ENCODE data around the gene SH3D19. TPM values are rescaled to one million over a fixed set of nuclear protein-coding genes. Genes with fewer than 3 reads are reported as not detected.
"Not testable (repeated sequence)": the region's sequence is repeated elsewhere in the genome, so short reads cannot be mapped to it uniquely, and the experiment has no call there.

The SH3D19 gene
- total RNA-seq, 4 donors from 2014 or later = 159 to 290 (median 244) TPM

DNA sequence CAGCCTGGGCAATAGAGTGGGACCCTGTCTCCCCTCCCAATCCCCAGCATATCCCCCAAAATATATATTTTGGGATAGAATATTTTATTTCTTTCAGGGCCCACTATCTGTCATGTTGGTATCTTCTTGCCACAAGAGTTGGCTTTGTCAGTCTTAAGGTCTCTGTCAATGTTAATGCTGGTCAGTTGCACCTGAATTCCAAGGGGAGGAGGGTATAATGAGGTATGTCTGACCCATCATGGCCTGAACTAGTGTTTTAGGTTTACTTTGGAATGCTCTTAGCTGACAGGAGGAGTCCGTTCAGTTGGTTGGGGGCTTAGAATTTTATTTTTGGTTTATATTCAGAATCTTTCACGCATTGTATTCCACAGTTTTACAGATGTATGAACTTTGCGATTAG, 232.2 kb downstream of the SH3D19 start:
- no peaks in the 10 kb centered on the region for H3K9me3 ChIP-seq
- H3K4me1 ChIP-seq = no peaks in the 10 kb centered on the region
- H3K4me3 ChIP-seq = no peak overlapping the region
- no peaks in the 10 kb centered on the region for H3K27me3 ChIP-seq
- no peak for DNase-seq (ENCODE audit: low spot score in 2 of 2)
- no peak overlapping the region for H3K27ac ChIP-seq
- TF ChIP-seq POLR2A (IDR thresholded peaks at IDR 0.05) = no peak
- TF ChIP-seq, protein P1, sequence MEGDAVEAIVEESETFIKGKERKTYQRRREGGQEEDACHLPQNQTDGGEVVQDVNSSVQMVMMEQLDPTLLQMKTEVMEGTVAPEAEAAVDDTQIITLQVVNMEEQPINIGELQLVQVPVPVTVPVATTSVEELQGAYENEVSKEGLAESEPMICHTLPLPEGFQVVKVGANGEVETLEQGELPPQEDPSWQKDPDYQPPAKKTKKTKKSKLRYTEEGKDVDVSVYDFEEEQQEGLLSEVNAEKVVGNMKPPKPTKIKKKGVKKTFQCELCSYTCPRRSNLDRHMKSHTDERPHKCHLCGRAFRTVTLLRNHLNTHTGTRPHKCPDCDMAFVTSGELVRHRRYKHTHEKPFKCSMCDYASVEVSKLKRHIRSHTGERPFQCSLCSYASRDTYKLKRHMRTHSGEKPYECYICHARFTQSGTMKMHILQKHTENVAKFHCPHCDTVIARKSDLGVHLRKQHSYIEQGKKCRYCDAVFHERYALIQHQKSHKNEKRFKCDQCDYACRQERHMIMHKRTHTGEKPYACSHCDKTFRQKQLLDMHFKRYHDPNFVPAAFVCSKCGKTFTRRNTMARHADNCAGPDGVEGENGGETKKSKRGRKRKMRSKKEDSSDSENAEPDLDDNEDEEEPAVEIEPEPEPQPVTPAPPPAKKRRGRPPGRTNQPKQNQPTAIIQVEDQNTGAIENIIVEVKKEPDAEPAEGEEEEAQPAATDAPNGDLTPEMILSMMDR (IDR thresholded peaks at IDR 0.05) = no peak
- no peak for TF ChIP-seq EP300 (IDR thresholded peaks at IDR 0.05)
- no peaks in the 10 kb centered on the region for H3K36me3 ChIP-seq
- 64 to 67% methylated on average over 3 of the region's 3 CpGs for WGBS, 2 donors

DNA sequence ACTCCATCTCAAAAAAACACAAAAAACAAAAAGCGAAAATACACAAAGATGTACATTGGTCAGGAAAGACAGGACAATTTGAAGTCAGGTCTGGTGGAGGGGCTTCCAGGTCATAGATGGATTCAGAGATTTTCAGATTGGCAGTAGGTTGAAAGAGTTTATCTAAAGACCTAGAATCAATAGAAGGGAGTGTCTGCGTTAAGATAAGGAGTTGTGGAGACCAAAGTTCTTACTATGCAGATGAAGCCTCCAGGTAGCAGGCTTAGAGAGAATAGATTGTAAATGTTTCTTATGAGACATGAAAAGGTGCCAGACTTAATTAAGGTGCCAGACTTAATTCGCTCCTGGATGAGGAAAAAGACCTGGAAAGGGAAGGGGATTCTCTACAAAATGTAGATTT, 232.9 kb downstream of the SH3D19 start:
- DNase-seq (ENCODE audit: low spot score in 2 of 2) = no peak
- Histone ChIP-seq H3K4me1 (no peaks in the 10 kb centered on the region), H3K27me3 (no peaks in the 10 kb centered on the region), H3K9me3 (no peaks in the 10 kb centered on the region), H3K4me3 (no peak overlapping the region), H3K27ac (no peak overlapping the region), H3K36me3 (no peaks in the 10 kb centered on the region)
- 86 to 87% methylated on average over 3 of the region's 3 CpGs for WGBS, 2 donors
- TF ChIP-seq POLR2A (IDR thresholded peaks at IDR 0.05) (no peak), EP300 (IDR thresholded peaks at IDR 0.05) (no peak)
- TF ChIP-seq, protein P1 (IDR thresholded peaks at IDR 0.05) = no peak

DNA sequence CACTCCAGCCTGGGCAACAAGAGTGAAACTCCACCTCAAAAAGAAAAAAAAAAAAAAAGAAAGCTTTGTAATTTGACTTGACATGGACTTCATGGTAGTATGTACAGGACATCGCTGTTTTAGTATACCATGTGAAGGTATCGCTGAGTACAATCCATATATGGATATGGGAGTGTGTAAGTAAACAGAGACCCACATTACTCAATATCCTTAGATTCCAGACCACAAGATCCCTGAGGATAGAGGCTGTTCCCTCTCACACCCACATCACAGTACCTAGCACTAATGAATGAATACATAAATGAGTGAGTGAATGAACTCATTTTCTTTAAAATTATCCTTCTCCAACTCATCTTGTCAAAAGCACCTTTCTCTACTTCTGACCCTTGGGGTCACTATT, 234.4 kb downstream of the SH3D19 start:
- 89 to 100% methylated on average over 2 of the region's 2 CpGs for WGBS, 2 donors
- no peaks in the 10 kb centered on the region for H3K9me3 ChIP-seq
- no peak for DNase-seq (ENCODE audit: low spot score in 2 of 2)

DNA sequence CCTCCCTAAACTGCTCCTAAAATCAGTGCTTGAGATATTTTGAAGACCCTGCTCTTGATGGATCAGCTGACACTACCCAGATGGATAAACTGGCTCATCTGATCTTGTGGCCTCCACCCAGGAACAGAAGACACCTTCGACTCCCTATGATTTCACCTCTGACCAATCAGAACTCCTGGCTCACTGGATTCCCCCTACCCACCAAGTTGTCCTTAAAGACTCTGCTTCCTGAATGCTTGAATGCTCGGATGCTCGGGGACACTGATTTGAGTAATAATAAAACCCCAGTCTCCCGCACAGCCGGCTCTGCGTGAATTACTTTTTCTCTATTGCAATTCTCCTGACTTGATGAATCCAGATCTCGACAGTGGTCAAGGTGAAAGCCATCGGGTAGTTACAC, 237.9 kb downstream of the SH3D19 start:
- no peak for TF ChIP-seq EP300 (IDR thresholded peaks at IDR 0.05)
- TF ChIP-seq, protein P1 (IDR thresholded peaks at IDR 0.05) = no peak
- no peak for TF ChIP-seq POLR2A (IDR thresholded peaks at IDR 0.05)
- 72 to 81% methylated on average over 8 of the region's 8 CpGs for WGBS, 2 donors

More for the DNA sequence above, 234.4 kb downstream of the SH3D19 start:
- H3K4me1 ChIP-seq = no peaks in the 10 kb centered on the region
- no peaks in the 10 kb centered on the region for H3K36me3 ChIP-seq
- no peak overlapping the region for H3K4me3 ChIP-seq
- no peaks in the 10 kb centered on the region for H3K27me3 ChIP-seq
- no peak overlapping the region for H3K27ac ChIP-seq
- TF ChIP-seq, protein P1 (IDR thresholded peaks at IDR 0.05) = no peak
- no peak for TF ChIP-seq EP300 (IDR thresholded peaks at IDR 0.05)
- no peak for TF ChIP-seq POLR2A (IDR thresholded peaks at IDR 0.05)

DNA sequence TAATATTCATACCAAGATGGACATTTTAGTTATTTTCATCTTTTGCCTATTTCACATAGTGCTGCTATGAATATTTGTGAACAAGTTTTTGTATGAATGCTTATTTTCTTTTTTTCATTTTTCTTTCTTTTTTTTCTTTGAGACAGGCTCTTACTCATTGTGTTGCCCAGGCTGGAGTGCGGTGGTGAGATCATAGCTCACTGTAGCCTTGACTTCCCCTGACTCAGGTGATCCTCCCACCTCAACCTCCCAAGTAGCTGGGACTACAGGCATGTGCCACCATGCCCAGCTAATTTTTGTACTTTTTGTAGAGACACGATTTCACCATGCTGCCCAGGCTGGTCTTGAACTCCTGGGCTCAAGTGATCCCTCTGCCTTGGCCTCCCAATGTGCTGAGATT, 247.4 kb downstream of the SH3D19 start:
- H3K27ac ChIP-seq; H3K4me1 ChIP-seq; DNase-seq (ENCODE audit: low spot score in 2 of 2); H3K27me3 ChIP-seq; H3K9me3 ChIP-seq; H3K36me3 ChIP-seq; H3K4me3 ChIP-seq: not testable (repeated sequence)
- WGBS, 2 donors = 83% methylated on average over 2 of the region's 2 CpGs

More for the DNA sequence above, 237.9 kb downstream of the SH3D19 start:
- Histone ChIP-seq H3K9me3 (no peaks in the 10 kb centered on the region), H3K4me3 (no peak overlapping the region), H3K27ac (no peak overlapping the region), H3K27me3 (no peaks in the 10 kb centered on the region), H3K36me3 (no peaks in the 10 kb centered on the region), H3K4me1 (no peaks in the 10 kb centered on the region)
- no peak for DNase-seq (ENCODE audit: low spot score in 2 of 2)

DNA sequence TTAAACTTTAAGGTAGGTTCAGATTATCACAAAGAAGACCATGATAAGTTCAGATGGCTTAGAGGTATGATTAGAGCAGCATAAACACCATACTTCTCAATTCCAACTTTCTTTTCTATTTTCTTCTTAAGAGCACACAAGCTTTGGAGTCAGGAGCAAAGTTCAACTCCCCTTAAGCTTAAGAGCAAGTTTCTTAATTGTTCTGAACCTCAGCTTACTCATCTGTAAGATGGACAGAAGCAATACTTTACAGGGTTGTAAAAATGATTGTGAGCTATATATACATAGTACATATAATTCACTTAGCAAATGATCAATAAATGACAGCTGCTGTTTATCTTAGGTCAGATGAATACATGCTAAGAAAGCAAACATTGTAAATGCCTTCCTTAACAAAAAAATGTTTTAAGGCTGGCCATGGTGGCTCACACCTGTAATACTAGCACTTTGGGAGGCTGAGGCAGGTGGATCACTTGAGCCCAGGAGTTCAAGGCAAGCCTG, 250.9 kb downstream of the SH3D19 start:
- Histone ChIP-seq H3K36me3 (no peaks in the 10 kb centered on the region), H3K4me1 (no peaks in the 10 kb centered on the region), H3K4me3 (no peak overlapping the region), H3K9me3 (no peaks in the 10 kb centered on the region), H3K27me3 (no peaks in the 10 kb centered on the region), H3K27ac (no peak overlapping the region)
- no peak for DNase-seq (ENCODE audit: low spot score in 2 of 2)
- TF ChIP-seq EP300 (IDR thresholded peaks at IDR 0.05) = no peak
- TF ChIP-seq, protein P1 (IDR thresholded peaks at IDR 0.05) = no peak

Measured in tibial nerve (tissue), 4 donors.